HS-27A (cell line): ENCODE data around the gene CACHD1.
A peak's percentile ranks its signal among the peaks of the same experiment; 100 is the strongest.
"Not testable (repeated sequence)": the region's sequence is repeated elsewhere in the genome, so short reads cannot be mapped to it uniquely, and the experiment has no call there.

Source experiments
- DNase-seq: peaks from one replicate; pipeline ENCODE4 v3.0.0-alpha.2; 2012; ENCODE audit warnings: low read depth, missing footprints

CACHD1 gene

GRCh38 chr1:64696879-64697278 lies 226.9 kb downstream of the CACHD1 start:
- DNase-seq = no peak

- no peak for DNase-seq
Measured at GRCh38 chr1:64699327-64699726, 229.4 kb downstream of the CACHD1 start.

GRCh38 chr1:64701071-64701470 lies 231.1 kb downstream of the CACHD1 start:
- no peak for DNase-seq

- DNase-seq = no peak
Measured at GRCh38 chr1:64701886-64702285, 232.0 kb downstream of the CACHD1 start.

GRCh38 chr1:64702670-64703069 lies 232.7 kb downstream of the CACHD1 start:
- not testable (repeated sequence) for DNase-seq

- DNase-seq = no peak
Measured at GRCh38 chr1:64703600-64703999, 233.7 kb downstream of the CACHD1 start.

- no peak for DNase-seq
Measured at GRCh38 chr1:64705591-64705990, 235.7 kb downstream of the CACHD1 start.

- no peak for DNase-seq
Measured at GRCh38 chr1:64711266-64711665, 241.3 kb downstream of the CACHD1 start.

- DNase-seq = no peak
Measured at GRCh38 chr1:64712049-64712448, 242.1 kb downstream of the CACHD1 start.

GRCh38 chr1:64715186-64715585 lies 245.3 kb downstream of the CACHD1 start:
- no peak for DNase-seq

- DNase-seq = no peak
Measured at GRCh38 chr1:64721135-64721534, 251.2 kb downstream of the CACHD1 start.

GRCh38 chr1:64721576-64722145 lies 251.7 kb downstream of the CACHD1 start:
- DNase-seq = no peak

GRCh38 chr1:64727861-64728260 lies 257.9 kb downstream of the CACHD1 start:
- DNase-seq = no peak

- peak; percentile 67 for DNase-seq
Measured at GRCh38 chr1:64733581-64734286, 263.8 kb downstream of the CACHD1 start.

GRCh38 chr1:64734287-64734652 lies 264.3 kb downstream of the CACHD1 start:
- DNase-seq = no peak

GRCh38 chr1:64740687-64741086 lies 270.8 kb downstream of the CACHD1 start:
- not testable (repeated sequence) for DNase-seq
